K562 (cell line): ENCODE results near the gene CKAP2. TPM values are rescaled to one million over a fixed set of nuclear protein-coding genes. Genes with fewer than 3 reads are reported as not detected.

ENCODE experiments used
- CTBP1 ChIP-seq: fragments of 450-650 bp; IDR thresholded peaks from 2 replicates; pipeline ENCODE4 v1.6.1; 2016; ENCODE audit warnings: borderline replicate concordance
- KDM5B ChIP-seq: fragments of 200-600 bp; sonication (generic); IDR thresholded peaks from 2 replicates; pipeline ENCODE4 v1.6.1; 2012; ENCODE audit warnings: low read depth, mild to moderate bottlenecking, moderate library complexity, low read length, control low read depth, inconsistent platforms; ENCODE audit not compliant: insufficient replicate concordance
- NR2C2 ChIP-seq, 2 experiments: fragments of 200-800 bp in 1 of 2; sonication (Bioruptor generic) in 1 of 2; sonication (generic) in 1 of 2; formaldehyde crosslinking in 1 of 2; IDR thresholded peaks; 2 replicates each; pipeline versions ENCODE4 v1.6.1 to v1.8.0; 2016 to 2022; ENCODE audit warnings: mild to moderate bottlenecking in 1 of 2, missing compliant biosample characterization in 1 of 2, missing genetic modification characterization in 1 of 2, missing genetic modification reagents in 1 of 2
- POLR2G ChIP-seq: fragments of 200-400 bp; formaldehyde crosslinking; IDR thresholded peaks from 2 replicates; pipeline ENCODE4 v1.6.1; 2017; ENCODE audit warnings: low read depth, mild to moderate bottlenecking, antibody characterized with exemption, low read length, moderate library complexity
- SPI1 ChIP-seq: IDR thresholded peaks from 2 replicates; pipeline ENCODE4 v1.6.1; 2011; ENCODE audit warnings: low read depth, low read length, control low read depth, borderline replicate concordance
- STAT5B ChIP-seq: fragments of 250-450 bp; sonication (Bioruptor Pico); IDR thresholded peaks from 2 replicates; pipeline ENCODE4 v1.8.0; 2021; ENCODE audit warnings: mild to moderate bottlenecking, inconsistent platforms
- TEAD4 ChIP-seq, 2 experiments: sonication (generic) in 1 of 2; formaldehyde crosslinking in 1 of 2; IDR thresholded peaks; 2 replicates each; pipeline versions ENCODE4 v1.6.1 to v1.8.0; 2012 to 2022; ENCODE audit warnings: borderline replicate concordance in 1 of 2, inconsistent platforms in 1 of 2, low read length in 1 of 2, mild to moderate bottlenecking in 1 of 2, missing genetic modification reagents in 1 of 2
- TRIM24 ChIP-seq, 2 experiments: fragments of 450-650 bp; IDR thresholded peaks; 2 replicates each; pipeline ENCODE4 v1.6.1; 2016
- ZBTB1 ChIP-seq: sonication (generic); formaldehyde crosslinking; IDR thresholded peaks from 2 replicates; pipeline ENCODE4 v1.8.1; 2023; ENCODE audit warnings: missing genetic modification reagents, low read depth, mild to moderate bottlenecking, borderline replicate concordance
- ZBTB7A ChIP-seq: IDR thresholded peaks from 2 replicates; pipeline ENCODE4 v1.6.1; 2011; ENCODE audit warnings: low read depth, mild to moderate bottlenecking, low read length, moderate library complexity, borderline replicate concordance; ENCODE audit not compliant: control insufficient read depth
- polyA plus RNA-seq, 8 experiments: library from polyadenylated mRNA; depleted of rRNA in 4 of 8; stranded (reverse) in 5 of 8; unstranded in 3 of 8; fragments of >200 nt; fragmentation: Nextera tagmentation in 2 of 8; fragmentation: Illumina TruSeq in 1 of 8; extraction: Ambion mirVana in 2 of 8; extraction: Trizol in 1 of 8; gene quantifications; 2 replicates each; pipeline versions ENCODE4 v1.2.1 to v1.2.3, GENCODE V29; 2011 to 2014; ENCODE audit warnings: inconsistent platforms in 1 of 8, missing spikeins in 1 of 8
- total RNA-seq, 7 experiments: library from RNA; depleted of rRNA in 6 of 7; stranded (reverse); fragments of >200 nt in 6 of 7; fragmentation: Illumina TruSeq in 2 of 7; extraction: Trizol in 2 of 7; gene quantifications; 2 replicates each; pipeline versions ENCODE4 v1.2.1 to v1.2.3, GENCODE V29; 2011 to 2021; ENCODE audit warnings: low replicate concordance in 1 of 7
- TF ChIP-seq, protein P1 (sequence below): fragments of 450-650 bp; IDR thresholded peaks from 2 replicates; pipeline ENCODE4 v1.6.1; 2016; ENCODE audit warnings: antibody characterized with exemption
- TF ChIP-seq, protein P2 (sequence below): fragments of 450-650 bp; IDR thresholded peaks from 2 replicates; pipeline ENCODE4 v1.6.1; 2017; ENCODE audit warnings: antibody characterized with exemption, mild to moderate bottlenecking

The CKAP2 gene
- total and polyA plus RNA-seq, 9 of the 15 experiments (the other 6 are each of a cell fraction or from before 2014, with no cell fraction given), result 21.9 to 63.5 (median 34.8) TPM

DNA sequence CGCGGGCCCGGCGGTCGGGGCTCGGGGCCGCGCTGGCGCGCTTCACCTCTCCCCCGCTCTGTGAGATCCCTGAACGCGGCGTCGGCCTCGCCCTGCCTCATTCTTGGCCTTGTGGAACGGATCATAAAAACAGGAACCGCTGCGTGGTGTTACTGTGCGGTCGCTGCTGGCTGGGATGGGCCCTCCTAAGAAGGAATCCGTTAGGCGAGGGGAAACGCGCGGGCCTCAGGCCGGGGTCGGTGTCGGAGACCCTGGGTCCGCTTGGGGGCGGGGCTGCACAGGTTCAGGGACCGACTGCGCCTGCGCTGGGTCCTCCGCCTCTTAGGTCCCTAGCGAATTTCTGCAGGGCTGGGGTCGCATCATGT, 381 bp downstream of the CKAP2 start (continued):
- TF ChIP-seq, protein P1, sequence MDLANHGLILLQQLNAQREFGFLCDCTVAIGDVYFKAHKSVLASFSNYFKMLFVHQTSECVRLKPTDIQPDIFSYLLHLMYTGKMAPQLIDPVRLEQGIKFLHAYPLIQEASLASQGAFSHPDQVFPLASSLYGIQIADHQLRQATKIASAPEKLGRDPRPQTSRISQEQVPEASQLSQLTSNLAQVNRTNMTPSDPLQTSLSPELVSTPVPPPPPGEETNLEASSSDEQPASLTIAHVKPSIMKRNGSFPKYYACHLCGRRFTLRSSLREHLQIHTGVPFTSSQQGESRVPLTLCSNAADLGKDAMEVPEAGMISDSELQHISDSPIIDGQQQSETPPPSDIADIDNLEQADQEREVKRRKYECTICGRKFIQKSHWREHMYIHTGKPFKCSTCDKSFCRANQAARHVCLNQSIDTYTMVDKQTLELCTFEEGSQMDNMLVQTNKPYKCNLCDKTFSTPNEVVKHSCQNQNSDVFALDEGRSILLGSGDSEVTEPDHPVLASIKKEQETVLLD, result peak; percentile 60; the same call in 1 of the 2 replicates
- TF ChIP-seq STAT5B (no peak), ZBTB7A (peak; percentile 91), CTBP1 (0 out of 2 replicates have a peak, but pooled peaks have one; percentile 22), TRIM24 (IDR thresholded peaks at IDR 0.05) (no peak), POLR2G (peak; percentile 91), NR2C2 (CRISPR knock-in tag; IDR thresholded peaks at IDR 0.05) (0 out of 2 replicates have a peak, but pooled peaks have one; percentile 9), NR2C2 (tag; IDR thresholded peaks at IDR 0.05) (peak; percentile 73), SPI1 (peak; percentile 69; the same call in 1 of the 2 replicates), KDM5B (no peak), TEAD4 (IDR thresholded peaks at IDR 0.05; ENCODE audit: low read length) (no peak), TEAD4 (CRISPR knock-in tag; IDR thresholded peaks at IDR 0.05; ENCODE audit: borderline replicate concordance) (no peak), ZBTB1 (CRISPR knock-in tag) (peak; percentile 98)
- TF ChIP-seq, protein P2, sequence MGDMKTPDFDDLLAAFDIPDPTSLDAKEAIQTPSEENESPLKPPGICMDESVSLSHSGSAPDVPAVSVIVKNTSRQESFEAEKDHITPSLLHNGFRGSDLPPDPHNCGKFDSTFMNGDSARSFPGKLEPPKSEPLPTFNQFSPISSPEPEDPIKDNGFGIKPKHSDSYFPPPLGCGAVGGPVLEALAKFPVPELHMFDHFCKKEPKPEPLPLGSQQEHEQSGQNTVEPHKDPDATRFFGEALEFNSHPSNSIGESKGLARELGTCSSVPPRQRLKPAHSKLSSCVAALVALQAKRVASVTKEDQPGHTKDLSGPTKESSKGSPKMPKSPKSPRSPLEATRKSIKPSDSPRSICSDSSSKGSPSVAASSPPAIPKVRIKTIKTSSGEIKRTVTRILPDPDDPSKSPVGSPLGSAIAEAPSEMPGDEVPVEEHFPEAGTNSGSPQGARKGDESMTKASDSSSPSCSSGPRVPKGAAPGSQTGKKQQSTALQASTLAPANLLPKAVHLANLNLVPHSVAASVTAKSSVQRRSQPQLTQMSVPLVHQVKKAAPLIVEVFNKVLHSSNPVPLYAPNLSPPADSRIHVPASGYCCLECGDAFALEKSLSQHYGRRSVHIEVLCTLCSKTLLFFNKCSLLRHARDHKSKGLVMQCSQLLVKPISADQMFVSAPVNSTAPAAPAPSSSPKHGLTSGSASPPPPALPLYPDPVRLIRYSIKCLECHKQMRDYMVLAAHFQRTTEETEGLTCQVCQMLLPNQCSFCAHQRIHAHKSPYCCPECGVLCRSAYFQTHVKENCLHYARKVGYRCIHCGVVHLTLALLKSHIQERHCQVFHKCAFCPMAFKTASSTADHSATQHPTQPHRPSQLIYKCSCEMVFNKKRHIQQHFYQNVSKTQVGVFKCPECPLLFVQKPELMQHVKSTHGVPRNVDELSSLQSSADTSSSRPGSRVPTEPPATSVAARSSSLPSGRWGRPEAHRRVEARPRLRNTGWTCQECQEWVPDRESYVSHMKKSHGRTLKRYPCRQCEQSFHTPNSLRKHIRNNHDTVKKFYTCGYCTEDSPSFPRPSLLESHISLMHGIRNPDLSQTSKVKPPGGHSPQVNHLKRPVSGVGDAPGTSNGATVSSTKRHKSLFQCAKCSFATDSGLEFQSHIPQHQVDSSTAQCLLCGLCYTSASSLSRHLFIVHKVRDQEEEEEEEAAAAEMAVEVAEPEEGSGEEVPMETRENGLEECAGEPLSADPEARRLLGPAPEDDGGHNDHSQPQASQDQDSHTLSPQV, result 0 out of 2 replicates have a peak, but pooled peaks have one; percentile 43
